ENCODE results near the gene TIPARP. TPM values are rescaled to one million over a fixed set of nuclear protein-coding genes. Genes with fewer than 3 reads are reported as not detected.

Gene TIPARP
- total and polyA plus RNA-seq, 2 of the 8 experiments (the other 6 are each of a cell fraction or from before 2014, with no cell fraction given), result 1.6 to 5.8 TPM

- Histone ChIP-seq H4K20me1 (replicated peaks in 1 of 2; ENCODE audit: control insufficient read depth in 1 of 2, insufficient read depth in 2 of 2, low read length in 2 of 2) (no peaks in the 10 kb centered on the region), H3K23me2 (ENCODE audit: low read depth, low read length) (no peaks in the 10 kb centered on the region), H3K18ac (ENCODE audit: extremely low read depth, low read length) (no peak overlapping the region), H2BK120ac (replicated peaks; ENCODE audit: low read depth, low read length) (no peak overlapping the region), H3K79me2 (ENCODE audit: control insufficient read depth in 1 of 2, insufficient read depth in 2 of 2, low read length in 2 of 2) (peaks cover 0 to 9% of the 10 kb centered on the region in 2 experiments; a peak in 2 of 4 replicates), H4K8ac (ENCODE audit: extremely low read depth, insufficient read depth, low read length) (no peak overlapping the region), H2BK5ac (ENCODE audit: low read depth, low read length) (no peak overlapping the region), H3K4ac (replicated peaks; ENCODE audit: insufficient read length, low read depth, low read length) (no peak overlapping the region), H2AK5ac (ENCODE audit: low read depth, low read length) (no peak overlapping the region), H3K27me3 (replicated peaks in 1 of 4; ENCODE audit: control insufficient read depth in 3 of 4, extremely low read depth in 1 of 4, insufficient read depth in 3 of 4, low read length in 3 of 4) (no peaks in the 10 kb centered on the region), H2AFZ (ENCODE audit: low read length) (no peak overlapping the region), H4K91ac (replicated peaks; ENCODE audit: insufficient read length, low read length) (no peak overlapping the region), H3K9me3 (ENCODE audit: insufficient read depth in 2 of 2, low read depth in 1 of 2, low read length in 1 of 2) (no peaks in the 10 kb centered on the region), H3K4me2 (ENCODE audit: insufficient read depth in 1 of 2, low read depth in 2 of 2, low read length in 2 of 2) (no peak overlapping the region), H3K4me1 (replicated peaks in 1 of 4; ENCODE audit: control insufficient read depth in 3 of 4, insufficient read depth in 4 of 4, low read length in 3 of 4) (no peaks in the 10 kb centered on the region), H2BK15ac (ENCODE audit: low read length) (no peak overlapping the region), H3K56ac (replicated peaks; ENCODE audit: insufficient read length, low read depth, low read length) (no peak overlapping the region), H3K36me3 (ENCODE audit: control insufficient read depth in 2 of 4, insufficient read depth in 4 of 4, low read length in 3 of 4) (peaks cover 0 to 21% (median 4%) of the 10 kb centered on the region in 4 experiments; a peak in 3 of 8 replicates), H3K9ac (replicated peaks in 1 of 4; ENCODE audit: extremely low read depth in 1 of 4, low read depth in 3 of 4, low read length in 3 of 4) (no peak overlapping the region), H3K14ac (ENCODE audit: insufficient read length) (no peak overlapping the region), H3K27ac (ENCODE audit: low read depth, low read length) (no peak overlapping the region), H3K79me1 (ENCODE audit: low read depth, low read length) (peaks cover 4% of the 10 kb centered on the region; the same call in 1 of the 2 replicates), H3K4me3 (ENCODE audit: extremely low read depth in 1 of 4, insufficient read depth in 2 of 4, low read depth in 3 of 4, low read length in 4 of 4) (no peak overlapping the region), H3K23ac (ENCODE audit: insufficient read length) (no peak overlapping the region), H4K5ac (ENCODE audit: insufficient read length, low read depth, low read length) (no peak overlapping the region), H2BK12ac (ENCODE audit: low read depth, low read length) (no peak overlapping the region), H2BK20ac (ENCODE audit: low read length) (no peak overlapping the region)
- DNase-seq (ENCODE audit: low read depth in 1 of 2, low spot score in 2 of 2), result no peak
- TF ChIP-seq RBBP5 (IDR thresholded peaks at IDR 0.05; ENCODE audit: borderline replicate concordance, low read depth, low read length), result no peak
- no peak for TF ChIP-seq CEBPB (IDR thresholded peaks at IDR 0.05; ENCODE audit: low read depth, low read length)
- no peak for FAIRE-seq
- WGBS, 2 experiments (ENCODE audit: extremely low coverage in 1 of 2, insufficient coverage in 1 of 2, insufficient read length in 1 of 2, insufficient replicate concordance in 2 of 2, low coverage in 1 of 2, low lambda C conversion rate in 2 of 2, missing lambda C conversion rate in 1 of 2), result 86% methylated on average over 2 of the region's 2 CpGs; no CpG with 5 or more reads in 1 of the 2 experiments
- POLR2A ChIA-PET (ENCODE audit: partially characterized antibody), result no interaction called here
- CTCF ChIA-PET (ENCODE audit: partially characterized antibody), result interaction anchor here (0.8 kb wide), 1 partner anchor 14 kb away, joined by 3 read pairs; no protein-coding TSS in a partner anchor
These were observed 18.8 kb downstream of the TIPARP start for GRCh38 chr3:156693166-156693565.
